ENCODE results near the gene ARFGEF3.
A peak's percentile ranks its signal among the peaks of the same experiment; 100 is the strongest.

Gene ARFGEF3

DNA sequence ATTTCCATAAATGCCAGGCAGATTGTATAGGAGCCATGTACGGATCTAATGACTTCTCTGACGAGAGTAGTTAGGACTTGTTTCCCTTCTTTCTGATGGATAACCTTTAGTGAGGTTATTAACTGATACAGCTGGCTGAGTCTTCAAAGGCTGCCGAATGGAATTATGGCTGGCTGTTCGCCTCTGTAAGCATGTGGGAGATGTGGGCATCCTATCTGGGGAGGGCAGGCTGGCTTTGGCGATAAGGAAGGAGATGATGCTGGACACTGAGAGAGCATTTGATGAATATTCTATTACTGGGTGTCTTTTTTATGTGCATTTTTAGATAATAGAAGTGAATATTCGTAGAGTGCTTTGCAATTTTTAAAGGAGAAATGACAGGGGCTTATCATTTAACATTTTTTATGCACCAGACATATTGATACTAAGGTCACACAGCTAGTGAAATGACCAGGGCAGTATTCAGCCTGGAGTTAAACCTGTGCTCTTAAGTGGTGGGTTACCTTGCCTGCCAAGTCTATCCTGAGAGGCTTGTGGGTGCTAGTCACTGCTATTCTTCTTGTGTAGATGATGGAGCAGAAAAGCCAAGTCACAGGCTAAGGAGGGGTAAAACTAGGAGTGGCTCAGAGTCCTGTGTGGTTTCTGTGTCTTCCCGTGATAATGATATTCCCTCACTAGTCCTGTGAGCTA is 53.5 kb downstream of the ARFGEF3 start:
- DNase-seq (ENCODE audit: low read depth), result no peak

DNA sequence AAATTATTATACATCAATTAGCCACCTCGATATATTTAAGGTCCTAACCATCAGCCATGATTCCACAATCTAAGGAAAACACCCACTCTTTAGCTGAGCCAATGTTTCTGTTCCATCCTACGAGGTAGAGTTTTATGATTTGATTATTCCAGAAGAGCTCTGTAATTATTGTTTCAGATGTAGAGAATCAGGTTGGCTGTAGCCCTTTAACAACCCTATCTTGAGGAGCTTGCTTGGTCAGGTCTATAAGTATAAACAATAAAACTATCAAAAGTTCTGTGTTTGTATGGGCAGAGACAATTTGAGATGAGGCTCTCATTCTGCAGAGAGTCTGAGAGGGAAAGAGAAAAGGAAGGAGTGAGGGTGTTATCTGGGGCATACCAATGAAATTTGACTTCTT is 56.7 kb downstream of the ARFGEF3 start, which contains the start of gene PBOV1:
Gene PBOV1, minus strand, starts transcription at position 43 of the 400 bp plus-strand sequence. CDS start 96 bp downstream, outside the sequence.
- DNase-seq (ENCODE audit: low read depth), result no peak

DNA sequence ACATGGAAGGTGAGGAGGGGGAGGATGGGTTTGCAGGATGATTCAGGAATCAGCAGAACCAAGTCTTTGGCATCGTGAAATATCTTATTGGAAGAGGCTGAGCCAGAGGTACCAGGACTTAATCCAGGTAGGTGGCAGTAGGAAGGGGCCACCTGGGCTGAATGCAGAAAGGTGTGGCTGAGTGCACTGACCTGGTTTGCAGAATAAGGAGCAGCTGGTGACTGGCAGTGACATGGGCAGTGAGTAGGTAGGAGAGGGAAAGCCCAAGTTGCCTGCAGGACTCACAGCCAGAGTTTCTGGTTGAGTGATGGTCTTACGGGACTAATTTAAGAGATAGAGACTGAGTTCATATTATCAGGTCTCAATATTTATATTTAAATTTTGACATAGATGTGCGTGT is 57.7 kb downstream of the ARFGEF3 start:
- no peak for DNase-seq (ENCODE audit: low read depth)

DNA sequence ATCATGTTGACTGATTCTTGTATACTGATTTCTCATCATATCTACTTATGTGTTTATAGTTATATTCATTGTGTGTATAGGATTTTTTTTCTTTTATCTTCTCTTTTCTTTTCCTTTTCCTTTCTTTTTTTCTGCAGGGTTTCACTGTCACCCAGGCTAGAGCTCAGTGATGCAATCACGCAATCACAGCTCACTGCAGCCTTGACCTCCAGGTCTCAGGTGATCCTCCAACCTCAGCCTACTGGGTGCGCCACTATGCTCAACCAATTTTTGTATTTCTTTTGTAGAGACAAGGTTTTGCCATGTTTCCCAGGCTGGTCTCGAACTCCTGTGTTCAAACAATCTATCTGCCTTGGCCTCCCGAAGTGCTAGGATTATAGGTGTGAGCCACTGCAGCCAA is 58.2 kb downstream of the ARFGEF3 start:
- DNase-seq (ENCODE audit: low read depth), result no peak

DNA sequence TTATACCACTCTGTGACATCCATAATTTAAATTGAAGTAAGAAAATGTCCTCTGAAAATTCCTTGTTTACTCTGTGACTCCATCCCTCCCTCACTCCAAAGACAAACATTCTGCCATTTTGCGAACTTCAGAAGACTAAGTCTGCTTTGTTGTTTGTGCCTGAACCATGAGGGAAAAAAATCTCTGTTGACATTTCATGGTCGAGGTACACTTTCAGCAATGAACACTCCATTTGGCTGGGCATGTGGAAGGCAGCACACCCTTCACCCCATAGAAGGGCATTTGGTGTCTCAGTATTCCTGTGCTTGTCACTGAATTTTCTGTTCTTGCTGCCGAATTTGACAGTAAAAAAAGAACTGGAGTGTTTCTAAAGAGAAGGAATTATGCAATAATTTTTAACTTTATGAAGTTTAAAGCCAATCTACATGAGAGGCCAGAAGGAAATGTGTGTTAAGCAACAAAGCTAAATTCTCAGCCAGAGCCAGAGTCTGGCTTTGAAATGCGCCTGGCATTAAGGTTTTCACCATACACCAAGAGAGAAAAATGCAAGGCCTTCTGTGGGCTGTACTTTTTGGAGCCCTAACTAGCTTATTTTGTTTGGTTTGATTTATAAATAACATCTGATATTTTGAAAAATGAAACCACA is 61.3 kb downstream of the ARFGEF3 start:
- peak; percentile 71 for DNase-seq (ENCODE audit: low read depth)

DNA sequence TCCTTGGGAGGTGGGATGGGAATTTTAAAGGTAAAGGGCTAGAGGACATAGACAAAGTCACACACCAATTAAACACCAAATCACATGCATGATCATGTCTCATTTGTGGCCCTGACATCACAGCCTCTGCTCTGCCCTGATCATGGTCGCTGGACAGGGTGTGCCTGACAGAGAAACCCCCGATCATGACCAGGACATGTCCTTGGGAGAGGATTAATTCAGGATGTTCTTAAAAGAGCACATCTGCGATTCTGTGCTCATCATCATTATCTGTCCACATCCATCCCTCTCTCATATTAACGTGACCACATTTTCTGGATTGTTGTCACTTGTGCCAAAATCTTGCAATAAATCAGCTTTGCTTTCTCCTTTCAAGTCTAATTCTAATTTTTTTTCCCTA is 64.2 kb downstream of the ARFGEF3 start:
- DNase-seq (ENCODE audit: low read depth), result no peak

DNA sequence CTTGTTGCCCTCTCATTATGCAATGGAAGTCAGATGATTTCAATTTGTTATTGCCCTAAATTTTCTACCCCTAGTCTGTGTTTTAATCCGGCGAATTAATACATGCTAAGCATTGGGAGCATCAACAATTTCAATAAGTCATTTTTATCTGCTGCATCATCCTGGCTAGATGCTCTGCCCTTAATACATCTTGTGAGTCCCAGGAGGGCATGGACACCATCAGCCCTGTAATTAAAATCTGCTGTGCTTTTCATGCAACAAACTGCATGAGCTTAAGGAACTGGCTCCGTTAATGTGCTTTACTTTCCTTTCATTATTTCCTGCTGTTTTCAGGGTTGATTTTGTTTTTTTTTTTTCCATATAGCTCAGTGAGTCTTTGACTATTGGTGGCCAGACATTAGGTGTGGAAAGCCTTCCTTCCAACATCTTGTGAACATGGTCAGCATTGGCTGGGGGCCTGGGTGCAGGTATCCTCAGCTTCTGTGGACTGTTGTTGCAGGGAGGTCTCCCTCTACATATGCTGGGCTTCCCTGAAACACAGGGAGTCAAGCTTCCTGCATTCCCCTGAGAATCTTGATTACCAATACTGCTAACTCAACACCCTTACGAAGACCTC is 65.1 kb downstream of the ARFGEF3 start:
- peak; percentile 85 for DNase-seq (ENCODE audit: low read depth)

DNA sequence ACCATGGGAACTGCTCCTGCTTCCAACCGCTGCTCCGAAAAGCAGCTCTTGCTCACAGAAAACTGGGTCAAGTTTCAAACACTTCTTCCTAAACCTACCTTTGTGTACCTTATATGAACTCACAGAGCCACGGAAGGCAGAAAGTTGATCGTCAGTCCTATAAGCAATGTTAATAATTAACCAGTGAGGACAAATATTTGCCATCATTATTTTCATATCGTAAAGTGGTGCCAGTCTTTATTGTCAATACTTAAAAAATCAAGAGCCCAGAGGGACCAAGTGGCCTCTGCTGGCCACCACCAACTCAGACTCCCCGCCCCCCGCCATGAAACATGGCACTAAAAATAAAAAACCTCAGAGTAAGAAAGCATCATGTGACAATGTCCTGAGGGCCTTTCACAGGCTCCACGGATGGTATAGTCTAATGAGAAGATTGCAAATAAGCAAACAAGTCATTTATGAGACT is 65.6 kb downstream of the ARFGEF3 start:
- DNase-seq (ENCODE audit: low read depth), result no peak

DNA sequence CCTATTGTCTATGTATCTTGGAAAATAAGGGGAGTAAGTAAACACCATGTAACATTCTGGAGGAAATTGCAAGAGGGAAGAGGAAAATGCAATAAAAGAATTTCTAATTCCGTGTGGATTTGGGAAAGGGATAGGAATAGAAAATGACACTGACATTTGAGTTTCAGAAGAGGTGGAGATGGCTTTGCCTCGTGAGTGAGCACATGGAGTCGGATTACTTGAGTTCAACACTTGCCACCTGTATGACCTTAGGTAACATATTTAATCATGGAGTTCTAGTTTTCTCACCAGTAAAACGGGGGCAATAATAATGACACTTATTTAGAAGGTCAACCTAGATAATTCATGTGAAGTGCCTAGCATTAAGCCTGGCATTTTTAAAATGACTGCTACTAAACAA is 67.3 kb downstream of the ARFGEF3 start:
- no peak for DNase-seq (ENCODE audit: low read depth)

DNA sequence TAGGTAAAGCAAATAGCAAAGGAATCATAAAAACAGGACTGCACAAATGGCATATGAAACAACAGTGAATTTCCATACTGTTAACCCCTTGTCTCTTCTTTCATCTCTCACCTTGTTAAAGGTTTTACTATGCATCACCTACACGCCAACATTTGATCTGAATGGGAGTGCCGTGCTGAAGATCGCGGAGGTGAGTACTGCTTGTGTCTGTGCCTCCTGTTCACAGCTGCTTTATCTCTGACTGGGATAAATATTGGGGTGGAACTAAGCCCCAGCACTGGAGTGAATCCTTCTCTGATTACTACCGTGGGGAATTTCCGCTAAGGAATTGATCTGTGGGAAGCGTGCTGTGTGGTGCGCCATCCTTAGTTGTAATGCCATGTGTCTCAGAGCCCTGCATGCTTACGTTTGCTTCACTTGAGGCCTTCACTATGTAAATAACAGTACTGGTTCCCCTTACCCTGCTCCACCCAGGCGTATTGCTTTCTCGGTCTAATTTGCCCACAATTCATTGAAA is 68.0 kb downstream of the ARFGEF3 start:
- no peak for DNase-seq (ENCODE audit: low read depth)

DNA sequence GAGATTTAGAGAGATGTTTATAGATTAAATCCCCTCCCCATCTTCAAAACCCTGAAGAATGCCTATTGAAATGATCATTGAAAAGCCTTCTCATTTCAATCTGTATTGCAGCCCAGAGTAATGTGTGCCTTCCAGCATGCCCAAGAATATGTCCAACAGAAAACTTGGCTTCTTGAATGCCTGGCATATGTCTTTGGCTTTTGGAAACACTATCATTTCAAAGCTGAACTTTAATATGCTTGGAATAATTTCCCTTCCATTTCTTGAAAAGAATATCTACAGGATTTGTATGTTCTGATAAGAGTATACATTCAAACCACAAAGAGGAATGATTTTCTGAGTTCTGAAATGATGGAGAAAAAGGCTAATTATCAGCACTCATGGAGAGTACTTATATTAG is 68.5 kb downstream of the ARFGEF3 start:
- DNase-seq (ENCODE audit: low read depth), result no peak

DNA sequence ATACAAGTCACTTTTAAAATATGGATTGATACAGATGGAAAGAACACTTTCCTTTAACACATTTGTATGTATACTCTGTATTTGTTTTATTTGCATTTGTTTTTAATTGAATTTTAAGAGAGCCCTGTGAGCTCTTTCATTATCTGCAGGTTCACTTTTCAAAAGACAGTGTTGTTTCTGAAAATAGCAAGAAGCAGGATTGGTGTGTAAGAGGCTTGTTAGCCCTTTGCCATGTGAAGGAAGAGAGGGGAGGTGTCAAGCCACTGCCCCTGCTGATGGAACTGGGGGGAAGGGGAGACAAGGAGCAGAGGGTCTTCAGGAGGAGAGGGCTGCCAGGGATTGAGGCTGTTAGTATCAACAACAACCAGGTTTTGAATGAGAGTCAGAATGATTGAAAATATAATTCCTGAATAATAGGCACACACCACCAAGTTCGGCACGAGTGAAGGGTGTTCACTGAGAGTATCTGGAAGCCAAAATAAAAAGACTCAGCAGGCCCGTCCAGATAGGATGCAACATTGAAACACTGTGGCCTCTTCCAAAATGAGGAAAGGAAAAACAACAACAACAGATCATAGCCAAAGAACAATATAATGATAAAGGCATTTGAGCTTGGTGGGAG is 69.1 kb downstream of the ARFGEF3 start:
- DNase-seq (ENCODE audit: low read depth), result no peak

DNA sequence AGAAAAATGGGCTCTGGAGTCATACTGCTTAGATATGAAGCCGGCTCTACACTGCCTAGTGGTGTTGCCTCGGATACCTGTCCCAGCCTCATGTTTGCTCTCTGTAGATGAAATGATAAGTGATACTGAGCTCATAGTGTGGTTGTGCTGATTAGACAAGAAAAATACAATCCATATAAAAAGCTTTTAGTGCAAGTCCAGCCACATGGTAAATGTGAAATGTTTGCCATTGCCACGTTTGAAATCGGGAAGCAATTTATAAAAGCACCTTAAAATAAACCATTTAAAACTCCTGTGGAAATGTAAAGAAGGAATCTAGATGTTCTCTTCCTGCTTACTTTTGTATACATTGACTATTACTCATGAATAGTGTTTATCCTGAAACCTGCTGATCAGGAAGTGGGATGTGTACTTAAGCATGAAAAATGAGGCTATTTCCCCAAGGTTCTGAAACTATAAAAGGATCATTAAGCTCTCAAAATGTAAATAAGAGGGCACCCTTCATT is 69.7 kb downstream of the ARFGEF3 start:
- no peak for DNase-seq (ENCODE audit: low read depth)

DNA sequence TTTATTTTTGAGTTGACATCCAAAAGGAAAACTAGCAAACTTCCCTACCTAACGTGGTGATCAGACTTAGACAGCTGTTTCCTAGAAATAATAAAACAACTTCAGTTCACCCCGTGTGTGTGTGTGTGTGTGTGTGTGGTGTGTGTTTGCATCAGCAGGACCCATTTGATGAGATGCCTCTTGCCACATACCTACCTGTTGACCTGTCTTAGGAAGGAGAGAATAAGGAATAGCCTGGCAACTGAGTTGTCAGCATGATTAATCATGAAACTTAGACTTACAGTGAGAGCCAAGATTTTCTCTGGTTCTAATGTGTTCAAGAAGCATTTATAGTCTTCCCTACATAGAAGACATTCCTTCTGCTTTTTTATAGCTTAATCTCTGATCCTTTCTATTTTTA is 72.6 kb downstream of the ARFGEF3 start:
- DNase-seq (ENCODE audit: low read depth), result no peak

DNA sequence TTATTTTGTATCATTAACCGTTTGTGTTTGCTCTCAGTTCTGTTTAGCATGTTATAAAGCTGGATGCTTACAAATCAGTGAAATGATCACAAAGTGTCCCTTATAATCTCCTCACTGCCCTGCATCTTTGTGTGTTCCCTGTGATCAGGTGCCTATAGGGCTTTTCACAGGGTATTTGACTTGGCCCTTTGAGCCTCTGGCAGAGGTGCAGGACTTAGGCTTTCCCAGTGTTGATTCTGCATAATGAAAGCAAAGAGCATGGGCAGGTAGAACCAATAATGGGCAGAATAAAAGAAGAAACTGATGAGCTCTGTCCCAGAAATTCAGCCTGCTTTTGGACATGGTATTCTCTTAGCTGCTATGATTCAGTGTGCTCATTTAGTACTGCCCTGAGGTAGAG is 73.5 kb downstream of the ARFGEF3 start:
- DNase-seq (ENCODE audit: low read depth), result no peak

DNA sequence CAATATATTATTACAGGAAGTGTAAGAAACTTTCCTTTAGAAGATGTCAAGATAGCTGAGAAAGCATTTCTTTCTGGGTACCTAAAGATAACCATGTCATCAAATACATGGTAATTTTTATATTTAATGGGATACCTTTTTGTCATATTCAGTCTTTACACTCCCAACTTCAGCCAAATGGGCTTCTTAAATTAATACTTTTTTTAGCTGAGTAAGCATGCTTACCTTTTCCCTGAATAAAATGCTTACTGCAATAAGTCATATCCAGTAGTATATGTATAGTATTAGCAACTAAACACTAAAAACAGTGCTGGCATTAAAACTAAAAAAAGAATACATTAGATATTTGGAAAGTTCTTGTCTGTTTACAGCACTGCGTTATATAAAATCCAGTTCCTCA is 74.0 kb downstream of the ARFGEF3 start:
- DNase-seq (ENCODE audit: low read depth), result no peak

DNA sequence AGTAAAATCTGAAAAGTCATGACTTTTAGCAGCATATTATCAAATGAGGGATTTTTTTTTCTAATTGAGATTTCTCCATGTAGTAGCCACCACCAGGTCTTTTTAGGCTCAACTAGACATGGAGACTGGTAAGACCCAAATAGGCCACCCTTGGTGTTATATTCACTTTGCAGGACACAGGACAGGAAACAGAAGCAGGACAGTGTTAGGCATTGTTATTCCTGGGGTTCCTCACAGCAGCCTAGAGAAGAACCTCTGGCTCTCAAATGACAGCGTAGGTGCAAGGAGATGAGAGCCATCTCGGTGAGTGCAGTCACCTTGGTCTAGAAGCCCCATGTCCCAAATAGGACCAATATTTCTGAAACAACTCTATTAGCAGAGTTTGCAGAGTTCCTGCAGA is 75.7 kb downstream of the ARFGEF3 start:
- DNase-seq (ENCODE audit: low read depth), result no peak

DNA sequence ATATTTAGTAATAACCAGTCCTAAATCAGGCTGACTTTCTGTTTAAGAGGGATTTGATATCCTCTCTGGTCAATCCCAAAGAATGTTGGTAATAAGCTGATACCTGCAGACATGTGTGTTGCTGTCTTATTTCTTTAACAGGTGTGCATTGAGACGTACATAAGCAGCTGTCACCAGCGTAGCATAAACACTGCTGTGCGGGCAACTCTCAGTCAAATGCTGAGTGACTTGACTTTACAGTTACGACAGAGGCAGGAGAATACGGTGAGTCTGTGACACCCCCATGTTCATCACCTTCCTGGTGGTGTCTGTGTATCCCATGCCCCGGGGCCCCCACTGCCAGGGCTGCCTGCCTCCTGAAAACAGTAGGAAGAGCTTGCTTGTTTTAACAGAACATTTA is 76.6 kb downstream of the ARFGEF3 start:
- DNase-seq (ENCODE audit: low read depth), result no peak

DNA sequence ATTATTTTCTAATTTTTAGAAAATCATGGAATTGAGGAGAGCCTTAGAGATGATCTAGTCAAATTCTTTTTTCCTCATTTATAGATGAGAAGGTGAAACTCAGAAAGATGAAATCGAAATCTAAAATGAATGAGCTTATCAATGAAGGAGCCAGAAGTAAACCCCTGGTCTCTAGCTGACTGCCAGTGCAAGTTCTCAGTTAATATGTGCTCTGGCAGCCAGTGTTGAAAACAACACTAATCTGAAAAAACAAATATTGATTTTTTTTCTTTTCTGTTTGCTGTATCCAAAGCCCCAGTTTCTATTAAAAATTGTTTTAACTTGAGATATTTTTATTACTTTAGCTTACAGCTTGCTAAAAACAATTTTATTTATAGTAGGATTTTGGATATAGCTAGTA is 78.0 kb downstream of the ARFGEF3 start:
- DNase-seq (ENCODE audit: low read depth), result no peak

DNA sequence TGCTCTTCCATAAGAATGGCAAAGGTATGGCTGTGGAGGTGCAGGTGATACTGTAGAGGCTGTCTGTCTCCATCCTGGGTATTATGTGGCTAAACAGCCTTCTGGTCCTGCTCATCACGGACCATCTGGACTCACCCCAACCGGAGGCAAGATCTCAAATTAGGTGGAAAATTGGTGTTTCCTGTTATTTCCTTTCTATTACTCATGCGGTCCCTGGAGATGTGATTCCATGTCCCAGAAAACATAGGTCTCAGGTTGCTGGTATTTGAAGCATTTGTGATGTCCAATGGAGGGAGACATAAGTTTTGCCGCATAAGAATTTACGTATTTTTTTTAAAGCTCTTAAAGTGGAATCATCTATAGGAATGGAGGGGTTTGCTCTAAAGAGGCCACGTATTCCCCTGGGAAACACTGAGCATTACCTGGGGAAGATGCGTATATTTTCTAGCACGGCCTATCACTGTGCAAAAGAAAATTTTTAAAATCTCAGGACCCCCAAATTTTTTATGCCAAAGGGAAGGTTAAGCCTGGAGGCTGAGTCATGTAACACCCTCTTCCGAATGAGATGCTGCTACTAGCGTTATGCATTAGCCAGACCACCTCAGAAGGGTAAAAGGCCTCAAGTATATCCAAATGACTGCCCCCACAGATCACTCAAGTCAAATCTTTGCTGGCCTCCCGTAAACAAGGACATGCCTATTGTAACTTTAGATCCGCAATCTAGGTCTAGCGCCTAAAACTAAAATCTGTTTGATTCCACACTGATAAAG is 78.9 kb downstream of the ARFGEF3 start:
- peak; percentile 10 for DNase-seq (ENCODE audit: low read depth)

DNA sequence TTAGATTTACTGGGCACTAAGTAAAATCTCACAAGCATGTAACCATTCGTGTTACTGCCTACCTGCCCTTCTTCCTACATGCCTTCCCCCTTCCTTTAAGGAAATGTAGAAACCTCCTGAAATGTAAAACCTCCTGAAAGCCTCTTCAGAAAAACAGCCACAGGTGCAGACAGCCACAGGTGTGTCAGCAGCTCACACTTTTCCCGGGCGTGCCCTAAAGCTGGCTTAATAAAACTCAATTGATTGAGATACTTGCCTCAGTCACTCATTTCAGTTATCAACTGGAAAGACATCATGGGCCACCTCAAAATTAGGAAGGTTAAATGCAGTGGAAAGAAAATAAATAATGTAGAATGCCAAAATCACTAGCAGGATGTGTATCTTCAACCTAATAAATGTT is 79.6 kb downstream of the ARFGEF3 start:
- DNase-seq (ENCODE audit: low read depth), result no peak

DNA sequence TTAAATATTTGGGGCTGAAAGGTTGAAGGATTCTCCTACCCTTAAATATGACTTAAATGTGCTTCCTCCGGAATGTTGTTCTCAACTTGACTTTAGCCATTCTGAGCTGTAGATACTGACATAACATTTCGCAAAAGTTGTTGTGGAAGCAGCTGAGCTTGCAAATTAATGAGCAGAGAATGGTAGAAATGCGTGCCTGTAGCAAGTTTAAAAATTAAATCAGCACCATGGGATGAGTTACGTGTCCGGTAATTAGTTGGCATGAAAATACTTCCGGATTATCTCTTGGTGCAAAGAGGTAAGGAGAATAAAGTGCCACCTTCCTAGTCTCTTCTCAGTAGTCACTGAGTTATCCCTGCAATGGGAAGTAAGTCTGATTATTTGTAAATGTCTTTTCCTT is 80.2 kb downstream of the ARFGEF3 start:
- no peak for DNase-seq (ENCODE audit: low read depth)
